PFSK-1 (cell line): Measurements from ENCODE around the gene C22orf39.

Experiments
- FOXP2 ChIP-seq: optimal IDR thresholded peaks from 2 replicates; pipeline ENCODE3; 2011; ENCODE audit warnings: borderline replicate concordance, control low read depth, inconsistent platforms; ENCODE audit not compliant: insufficient read depth; ENCODE audit errors: extremely low read length, extremely low read depth
- POLR2AphosphoS5 ChIP-seq: IDR thresholded peaks from 2 replicates; pipeline ENCODE4 v1.6.1; 2012; ENCODE audit warnings: low read depth, mild to moderate bottlenecking, control low read depth, low read length, moderate library complexity
- REST ChIP-seq, 2 experiments: IDR thresholded peaks; 2 replicates each; pipeline versions ENCODE4 v1.6.1 to v1.8.0; 2011 to 2012; ENCODE audit warnings: low read depth in 2 of 2, low read length in 2 of 2, control low read depth in 1 of 2, inconsistent platforms in 1 of 2, mild to moderate bottlenecking in 1 of 2, moderate library complexity in 1 of 2; ENCODE audit not compliant: insufficient read depth in 1 of 2
- SIN3A ChIP-seq: IDR thresholded peaks from 2 replicates; pipeline ENCODE4 v1.6.1; 2012; ENCODE audit warnings: mild to moderate bottlenecking, low read length, moderate library complexity, borderline replicate concordance; ENCODE audit not compliant: insufficient read depth
- TAF1 ChIP-seq: IDR thresholded peaks from 2 replicates; pipeline ENCODE4 v1.6.1; 2012; ENCODE audit warnings: low read length, control low read depth, borderline replicate concordance; ENCODE audit not compliant: insufficient read depth

- TF ChIP-seq REST (IDR thresholded peaks at IDR 0.05; ENCODE audit: insufficient read depth in 1 of 2, low read depth in 2 of 2, low read length in 2 of 2) (no peak), POLR2AphosphoS5 (no peak), TAF1 (no peak), SIN3A (no peak), FOXP2 (no peak)
Observed at GRCh38 chr22:19455033-19455432, 7.5 kb upstream of the C22orf39 start.
